A549 (cell line): ENCODE results near the gene TMEM156.

Experiments used
- CTCF ChIP-seq: fragments of >200 bp; sonication (Bioruptor Twin); formaldehyde crosslinking; IDR thresholded peaks from 3 replicates; pipeline ENCODE4 v1.5.1; 2016
- ELK1 ChIP-seq: fragments of 150-350 bp; IDR thresholded peaks from 2 replicates; pipeline ENCODE4 v1.6.1; 2014; ENCODE audit warnings: low read depth, mild to moderate bottlenecking, low read length
- EP300 ChIP-seq, 2 experiments: fragments of >200 bp; sonication (Bioruptor Twin); formaldehyde crosslinking; IDR thresholded peaks; 2 replicates in 1 of 2; 3 replicates in 1 of 2; pipeline ENCODE4 v1.6.1; 2016 to 2017
- MAX ChIP-seq: IDR thresholded peaks from 2 replicates; pipeline ENCODE4 v1.6.1; 2012
- RFX5 ChIP-seq: fragments of 450-650 bp; IDR thresholded peaks from 2 replicates; pipeline ENCODE4 v1.7.1; 2014; ENCODE audit warnings: antibody characterized with exemption, mild to moderate bottlenecking, moderate library complexity

GRCh38 chr4:38921151-38921550 lies 111.1 kb downstream of the TMEM156 start:
- TF ChIP-seq CTCF: no peak
- no peak for TF ChIP-seq ELK1
- no peak for TF ChIP-seq EP300 (IDR thresholded peaks at IDR 0.05)
- TF ChIP-seq RFX5: no peak
- TF ChIP-seq MAX: no peak
